ENCODE results near the gene HBZ. TPM values are rescaled to one million over a fixed set of nuclear protein-coding genes. Genes with fewer than 3 reads are reported as not detected.
A peak's percentile ranks its signal among the peaks of the same experiment; 100 is the strongest.

Gene HBZ
- total RNA-seq (2021; fragmentation: NEBNext Ultra II Directional; extraction: Animal tissue kit (Norgen Biotek cat#: 25700)) = not detected
- long read RNA-seq = 0 reads

DNA sequence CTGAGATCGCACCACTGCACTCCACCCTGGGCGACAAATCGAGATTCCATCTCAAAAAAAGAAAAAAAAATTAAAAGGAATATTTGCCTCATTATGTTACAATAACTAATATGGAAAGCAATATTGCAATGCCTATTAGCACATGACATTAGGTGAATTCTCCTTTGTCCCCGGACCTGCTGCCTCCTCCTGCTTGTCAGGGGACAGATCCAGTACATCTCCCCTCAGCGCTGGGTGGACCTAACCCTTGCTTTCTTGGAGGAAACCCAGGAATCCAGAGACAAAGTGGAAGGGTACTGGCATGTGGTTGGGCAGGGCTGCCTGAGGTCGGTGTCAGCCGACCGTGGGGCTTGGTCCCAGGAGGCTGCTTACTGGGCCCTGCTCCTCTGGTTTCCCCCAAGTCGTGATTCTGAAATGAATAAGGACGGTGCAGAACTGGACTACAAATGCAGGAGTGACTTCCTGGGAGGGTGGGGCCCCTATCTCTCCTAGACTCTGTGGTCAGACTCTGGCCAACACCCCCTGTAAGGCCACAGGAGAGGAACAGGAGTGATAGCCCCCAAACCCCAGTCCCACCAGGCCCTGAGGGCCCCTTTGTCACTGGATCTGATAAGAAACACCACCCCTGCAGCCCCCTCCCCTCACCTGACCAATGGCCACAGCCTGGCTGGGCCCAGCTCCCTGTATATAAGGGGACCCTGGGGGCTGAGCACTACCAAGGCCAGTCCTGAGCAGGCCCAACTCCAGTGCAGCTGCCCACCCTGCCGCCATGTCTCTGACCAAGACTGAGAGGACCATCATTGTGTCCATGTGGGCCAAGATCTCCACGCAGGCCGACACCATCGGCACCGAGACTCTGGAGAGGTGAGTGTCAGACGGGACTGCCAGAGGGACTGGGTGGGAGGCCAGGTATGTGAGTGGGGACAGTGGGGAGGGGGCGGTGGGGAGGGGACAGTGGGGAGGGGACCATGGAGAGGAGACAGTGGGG lies at the start of gene HBZ:
TSS of gene HBZ (plus strand) at position 504 of the 988 bp plus-strand sequence. CDS start at position 770, 266 bp downstream.
- H3K27ac Mint-ChIP-seq = no peak within 1 kb of the TSS
- no peak for DNase-seq
- H3K4me3 Mint-ChIP-seq = no peak within 1 kb of the TSS
- H3K36me3 Mint-ChIP-seq (ENCODE audit: low read depth) = peaks cover 5% of the 10 kb centered on the region; the same call in 1 of the 2 replicates
- H3K27me3 Mint-ChIP-seq (ENCODE audit: insufficient read depth) = peaks cover 14% of the 10 kb centered on the region
- TF ChIP-seq CTCF (IDR thresholded peaks at IDR 0.05) = no peak
- H3K4me1 Mint-ChIP-seq (ENCODE audit: low read depth) = peaks cover 25% of the 10 kb centered on the region
- H3K9me3 Mint-ChIP-seq = no peaks in the 10 kb centered on the region

- Mint-ChIP-seq H3K4me1 (ENCODE audit: low read depth) (peaks cover 24% of the 10 kb centered on the region), H3K27ac (no peak overlapping the region), H3K4me3 (no peak overlapping the region), H3K9me3 (no peaks in the 10 kb centered on the region), H3K36me3 (ENCODE audit: low read depth) (peaks cover 7% of the 10 kb centered on the region; the same call in 1 of the 2 replicates), H3K27me3 (ENCODE audit: insufficient read depth) (no peaks in the 10 kb centered on the region; the same call in none of the 2 replicates)
- TF ChIP-seq CTCF (IDR thresholded peaks at IDR 0.05) = no peak
- no peak for DNase-seq
These were observed 48.1 kb upstream of the HBZ start for GRCh38 chr16:104355-104754.

DNA sequence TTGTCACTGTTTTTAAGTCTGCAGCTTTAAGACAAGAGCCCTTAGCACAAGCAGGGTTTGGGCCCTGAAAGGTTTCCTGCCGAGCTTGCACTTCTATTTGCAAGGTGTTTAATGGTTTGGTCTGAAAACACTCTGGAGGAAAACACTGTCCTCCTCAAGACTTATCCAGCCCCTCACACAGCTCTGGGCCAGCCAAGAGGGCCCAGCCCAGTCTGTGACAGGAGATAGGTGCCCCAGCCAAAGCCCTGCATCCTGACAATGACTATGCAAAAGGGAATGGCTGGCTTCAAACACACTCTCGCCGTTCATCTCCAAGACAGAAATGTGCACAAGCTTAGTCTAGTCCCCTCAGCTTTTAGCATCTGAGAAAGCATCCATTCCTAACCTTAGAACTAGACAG lies 47.5 kb upstream of the HBZ start:
- Mint-ChIP-seq H3K27me3 (ENCODE audit: insufficient read depth) (no peaks in the 10 kb centered on the region; the same call in none of the 2 replicates), H3K27ac (no peak overlapping the region), H3K4me3 (no peak overlapping the region), H3K9me3 (no peaks in the 10 kb centered on the region), H3K4me1 (ENCODE audit: low read depth) (peaks cover 24% of the 10 kb centered on the region), H3K36me3 (ENCODE audit: low read depth) (peaks cover 10% of the 10 kb centered on the region; the same call in 1 of the 2 replicates)
- TF ChIP-seq CTCF (IDR thresholded peaks at IDR 0.05) = no peak
- DNase-seq = no peak

DNA sequence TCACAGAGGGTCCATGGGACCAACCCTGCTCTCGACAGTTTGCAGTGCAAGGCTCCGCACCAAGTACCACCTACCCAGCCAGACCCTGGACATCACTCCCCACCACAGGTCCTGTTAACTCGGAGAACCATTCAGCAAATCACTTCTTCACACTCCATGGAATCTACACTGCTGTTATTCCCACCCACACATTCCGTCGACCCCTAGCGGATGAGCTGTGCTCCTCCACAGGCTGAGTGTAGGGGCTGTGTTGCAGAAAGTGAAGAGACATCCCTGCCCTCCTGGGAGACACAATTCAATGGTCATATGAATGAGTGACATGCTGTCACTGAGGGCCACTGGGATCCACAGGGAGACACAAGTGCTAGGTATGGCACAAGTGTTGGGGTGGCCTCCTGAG lies 46.9 kb upstream of the HBZ start:
- Mint-ChIP-seq H3K27ac (no peak overlapping the region), H3K4me1 (ENCODE audit: low read depth) (peaks cover 24% of the 10 kb centered on the region), H3K36me3 (ENCODE audit: low read depth) (peaks cover 10% of the 10 kb centered on the region; the same call in 1 of the 2 replicates), H3K27me3 (ENCODE audit: insufficient read depth) (no peaks in the 10 kb centered on the region; the same call in none of the 2 replicates), H3K9me3 (no peaks in the 10 kb centered on the region), H3K4me3 (no peak overlapping the region)
- DNase-seq = no peak
- no peak for TF ChIP-seq CTCF (IDR thresholded peaks at IDR 0.05)

GRCh38 chr16:106623-107324 lies 45.7 kb upstream of the HBZ start:
- H3K9me3 Mint-ChIP-seq = no peaks in the 10 kb centered on the region
- no peak overlapping the region for H3K4me3 Mint-ChIP-seq
- H3K4me1 Mint-ChIP-seq (ENCODE audit: low read depth) = peaks cover 20% of the 10 kb centered on the region
- H3K36me3 Mint-ChIP-seq (ENCODE audit: low read depth) = peaks cover 13% of the 10 kb centered on the region; the same call in 1 of the 2 replicates
- peak; percentile 73 for DNase-seq
- H3K27ac Mint-ChIP-seq = no peak overlapping the region; the same call in 1 of the 2 replicates
- H3K27me3 Mint-ChIP-seq (ENCODE audit: insufficient read depth) = no peaks in the 10 kb centered on the region; the same call in none of the 2 replicates
- TF ChIP-seq CTCF (IDR thresholded peaks at IDR 0.05) = peak; percentile 94

All from HFFc6 (cell line).